Measurements from ENCODE around the gene NIN.
A peak's percentile ranks its signal among the peaks of the same experiment; 100 is the strongest.

Gene NIN

DNA sequence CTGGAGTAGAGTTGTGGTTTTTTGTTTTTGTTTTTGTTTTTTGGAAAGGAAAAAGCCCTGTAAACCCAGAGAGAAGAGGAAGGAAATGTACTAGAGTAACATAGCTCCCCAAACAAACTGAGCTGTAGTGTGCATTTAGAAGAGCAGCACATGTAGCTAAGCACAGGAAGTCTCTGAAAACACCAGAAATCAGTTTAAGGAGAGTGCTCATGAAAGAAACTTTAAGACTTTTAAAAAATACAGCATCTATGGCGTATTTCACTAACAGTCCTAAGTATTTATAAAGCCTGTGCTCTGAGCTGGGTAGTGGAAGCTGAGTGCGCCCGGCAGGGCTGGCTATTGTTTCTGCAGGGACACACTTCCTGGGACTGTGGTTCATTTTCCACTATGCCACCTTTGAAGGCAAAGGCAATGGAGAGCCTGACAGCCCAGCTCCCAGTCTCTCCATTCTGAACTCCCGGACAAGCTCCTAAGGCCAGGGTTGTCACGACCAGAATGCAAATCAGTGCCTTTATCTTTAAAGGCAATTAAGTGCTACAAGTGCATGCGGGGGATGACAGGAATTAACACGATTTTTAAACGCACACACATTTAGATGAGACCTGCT lies 45.4 kb downstream of the NIN start:
- DNase-seq, result no peak

DNA sequence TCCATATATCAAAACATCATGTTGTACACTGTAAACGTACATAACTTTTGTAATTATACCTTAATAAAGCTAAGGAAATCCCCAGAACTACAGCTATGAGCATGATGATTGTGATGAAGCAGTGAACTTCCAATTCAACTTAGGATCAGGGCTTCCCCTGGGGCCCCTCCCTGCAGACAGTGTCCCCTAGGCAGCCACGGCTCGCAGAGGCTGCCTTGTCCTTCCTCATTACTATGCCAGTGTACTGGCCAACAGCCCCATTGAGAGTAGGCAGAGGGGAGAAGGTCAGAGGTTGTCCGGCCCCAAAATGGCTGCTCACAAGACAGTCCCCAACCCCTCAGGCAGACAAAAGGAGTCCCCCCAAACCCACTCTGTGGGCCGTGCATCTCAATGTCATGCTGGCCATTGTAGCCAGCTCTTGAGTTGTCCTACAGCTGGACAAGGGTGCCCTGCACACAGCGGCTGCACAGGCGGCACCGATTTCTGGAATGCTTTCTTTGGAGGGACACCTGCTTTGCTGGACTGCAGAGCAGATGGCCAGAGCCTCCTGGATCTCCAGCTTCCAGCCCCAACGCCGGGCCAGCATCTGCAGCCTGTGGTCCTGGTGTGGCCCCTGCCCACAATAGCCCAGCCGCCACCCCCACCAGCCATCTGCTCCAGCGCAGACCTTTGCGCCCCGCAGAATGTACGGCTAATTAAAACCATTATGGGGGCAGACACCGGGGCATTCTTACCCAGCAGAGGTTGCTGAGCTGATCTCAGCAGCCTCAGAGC lies 46.1 kb downstream of the NIN start:
- DNase-seq, result no peak

DNA sequence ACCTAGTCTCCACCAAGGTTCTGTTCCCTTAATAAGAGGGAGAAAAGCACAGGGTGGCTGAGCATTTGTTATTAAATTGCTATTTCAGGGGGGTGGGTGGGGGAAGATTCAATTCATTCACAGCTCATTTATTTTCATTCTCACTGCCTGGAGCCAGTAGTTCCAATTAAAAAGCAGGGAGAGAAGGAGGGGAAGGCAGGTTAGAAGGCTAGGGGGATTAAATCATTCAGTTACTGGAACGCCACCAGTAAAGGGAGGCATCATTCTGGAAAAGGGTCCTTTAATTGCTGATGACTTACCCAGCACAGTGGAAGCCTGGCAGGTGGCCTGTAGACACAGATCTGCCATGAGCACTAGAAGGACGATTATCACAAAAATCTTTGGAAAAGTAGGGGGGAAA lies 47.4 kb downstream of the NIN start:
- no peak for DNase-seq

DNA sequence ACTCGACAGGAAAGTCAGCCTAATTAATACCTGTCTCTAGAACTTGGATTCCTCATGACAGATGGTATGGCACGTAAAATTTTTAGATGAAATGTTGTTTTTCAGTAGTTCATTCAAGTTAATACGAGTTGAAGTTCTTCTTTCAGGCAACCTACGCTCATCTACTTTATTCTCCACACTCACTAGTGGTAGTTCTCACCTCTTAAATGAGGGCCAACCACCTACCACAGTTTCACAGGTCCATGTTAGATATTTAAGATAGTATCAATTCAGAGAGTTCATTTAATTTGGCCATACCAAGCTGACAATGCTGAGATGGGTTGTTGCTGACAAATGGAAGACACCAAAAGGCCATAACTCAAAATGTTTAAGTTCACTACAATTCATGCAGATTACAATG lies 50.6 kb downstream of the NIN start:
- no peak for DNase-seq

DNA sequence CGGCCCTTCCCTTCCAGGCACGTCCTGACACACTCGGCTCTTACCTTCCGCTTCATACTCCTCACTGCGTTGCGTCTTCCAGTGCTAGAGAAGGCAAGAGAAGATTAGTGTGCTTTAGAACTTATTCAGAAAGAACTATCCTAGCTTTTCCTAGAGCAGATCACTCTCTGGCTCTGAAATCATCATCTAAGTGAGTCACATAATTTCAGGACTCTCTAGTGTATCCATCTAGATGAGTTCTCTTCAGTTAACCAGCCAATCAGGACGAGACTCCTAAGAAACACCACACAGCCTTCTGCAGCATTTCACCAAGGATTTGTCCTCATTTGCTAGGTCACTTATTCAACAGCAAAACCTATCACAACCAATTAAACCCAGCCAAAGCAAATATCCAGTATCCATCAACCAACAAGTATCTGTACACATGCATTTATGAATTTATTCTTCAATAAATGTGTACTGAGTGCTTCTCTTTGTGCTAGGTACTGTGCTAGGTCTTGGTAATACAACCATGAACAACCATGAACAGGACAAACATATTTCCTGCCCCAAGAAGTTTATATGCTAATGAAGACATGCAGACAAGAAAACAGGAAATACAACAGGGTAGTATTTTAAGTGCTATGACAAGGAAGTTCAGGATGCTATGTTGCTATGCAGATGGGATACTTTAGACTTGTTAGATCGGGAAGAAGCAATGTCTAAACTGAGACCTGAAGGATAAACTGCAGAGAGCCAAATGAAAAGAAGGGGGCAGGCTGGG lies 52.1 kb downstream of the NIN start:
- DNase-seq, result no peak

DNA sequence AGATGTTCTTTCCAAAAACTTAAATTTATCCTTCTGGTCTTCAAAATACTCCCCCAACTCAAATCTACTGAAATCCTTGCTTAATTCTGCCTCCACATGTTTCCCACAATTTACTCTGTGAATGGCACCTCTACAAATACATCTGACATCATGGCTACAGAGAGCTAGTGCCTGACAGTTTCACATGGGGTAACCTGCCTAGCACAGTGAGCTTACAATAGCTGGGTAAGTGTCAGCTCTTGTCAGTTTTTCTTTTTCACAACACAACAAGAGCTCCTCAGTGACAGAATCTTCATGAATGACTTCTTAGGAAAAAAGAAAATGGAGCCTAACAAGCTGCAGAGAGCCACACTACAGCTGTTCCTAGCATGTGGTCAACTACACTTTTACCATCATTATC lies 54.4 kb downstream of the NIN start:
- DNase-seq, result no peak

DNA sequence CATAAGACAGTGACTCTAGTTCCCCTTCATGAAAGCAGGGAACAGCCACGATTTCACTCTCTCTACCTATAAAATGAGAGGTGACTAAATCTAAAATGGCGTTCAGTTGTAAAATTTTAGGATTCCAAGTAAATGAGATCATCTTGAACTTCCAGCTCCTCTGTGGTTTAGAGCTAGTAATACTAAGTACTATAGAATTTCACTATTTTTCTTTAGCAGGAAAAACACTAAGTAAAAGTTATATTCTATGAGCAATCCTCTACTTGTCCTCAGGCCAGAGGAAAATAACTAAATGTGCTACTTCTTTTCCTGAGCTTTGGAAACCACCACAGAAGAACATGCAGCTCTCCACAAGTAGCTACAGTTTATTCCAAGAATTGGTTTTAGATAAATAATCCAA lies 55.6 kb downstream of the NIN start:
- DNase-seq, result no peak

DNA sequence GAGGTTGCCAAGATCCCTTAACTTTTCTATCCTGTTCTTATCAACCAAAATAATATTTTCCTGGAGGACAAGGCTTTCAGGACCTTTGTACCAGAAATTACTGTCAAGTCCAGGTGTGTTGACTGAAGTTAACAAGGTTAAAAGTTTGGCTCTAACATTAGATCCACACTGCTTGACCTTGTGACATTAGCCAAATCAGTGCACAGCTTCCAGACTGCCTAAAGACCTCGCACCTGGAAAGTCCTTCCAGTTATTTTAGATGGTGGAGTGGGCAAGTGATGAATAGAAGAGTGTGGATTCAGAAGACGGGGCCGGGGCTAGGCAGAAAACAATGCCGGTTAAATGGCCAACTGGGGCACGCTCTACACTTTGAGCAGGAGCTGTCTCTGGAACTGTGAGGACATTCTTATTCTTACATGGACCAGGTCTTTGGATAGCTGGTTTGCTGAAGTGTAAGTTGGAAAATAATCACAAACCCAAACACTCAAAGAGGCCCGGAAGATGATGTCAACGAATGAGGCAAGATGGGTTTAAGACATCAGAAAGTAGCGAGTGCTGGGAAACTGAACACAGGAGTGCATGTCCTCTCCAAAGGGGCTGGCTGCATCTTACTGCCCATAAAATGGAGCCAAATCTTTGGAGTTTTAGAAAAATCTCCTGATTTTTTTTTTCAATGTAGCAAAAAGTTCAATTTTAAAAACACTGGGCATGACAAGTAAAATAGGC lies 56.3 kb downstream of the NIN start:
- no peak for DNase-seq

DNA sequence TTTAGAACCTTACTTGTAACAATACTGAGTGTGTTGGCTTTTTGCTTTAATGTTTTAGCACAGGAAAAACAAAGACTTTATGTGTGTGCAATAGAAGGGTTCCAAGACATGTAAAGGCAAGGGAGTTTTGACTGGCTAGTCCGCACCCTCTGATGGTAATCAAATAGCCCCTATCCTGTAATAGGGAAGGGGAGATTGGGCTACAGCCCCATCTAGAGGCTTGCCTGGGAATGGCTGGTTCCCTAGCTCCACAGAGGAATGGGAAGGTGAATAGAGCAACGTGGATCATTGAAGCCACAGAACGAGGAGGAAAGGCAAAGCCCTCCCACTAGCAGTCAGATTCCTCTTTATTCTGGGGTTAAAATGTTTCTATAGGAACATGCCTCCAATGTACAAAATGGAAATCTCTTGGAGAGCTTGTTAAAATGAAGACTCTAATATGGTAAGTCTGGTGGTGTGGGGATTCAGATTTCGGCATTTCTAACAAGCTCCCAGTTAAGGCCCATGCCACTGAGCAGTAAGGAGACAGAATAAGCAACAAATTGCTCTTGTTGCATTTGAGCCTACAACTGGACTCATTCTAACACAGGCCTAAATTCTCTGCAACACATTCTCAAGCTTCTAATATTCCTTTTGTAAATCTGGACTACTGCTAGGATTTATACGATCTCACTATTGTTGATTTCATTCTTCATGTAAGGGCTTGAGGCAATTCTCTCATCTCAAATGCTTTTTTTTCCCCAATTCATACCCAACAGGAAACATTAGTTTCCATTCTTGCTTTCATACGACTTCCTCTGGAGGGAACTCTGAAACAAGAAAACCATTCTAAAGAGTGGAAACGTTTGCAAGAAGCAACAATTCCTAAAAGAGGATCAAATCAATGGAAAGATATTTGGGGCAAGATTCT lies 57.1 kb downstream of the NIN start:
- DNase-seq, result peak; percentile 69

DNA sequence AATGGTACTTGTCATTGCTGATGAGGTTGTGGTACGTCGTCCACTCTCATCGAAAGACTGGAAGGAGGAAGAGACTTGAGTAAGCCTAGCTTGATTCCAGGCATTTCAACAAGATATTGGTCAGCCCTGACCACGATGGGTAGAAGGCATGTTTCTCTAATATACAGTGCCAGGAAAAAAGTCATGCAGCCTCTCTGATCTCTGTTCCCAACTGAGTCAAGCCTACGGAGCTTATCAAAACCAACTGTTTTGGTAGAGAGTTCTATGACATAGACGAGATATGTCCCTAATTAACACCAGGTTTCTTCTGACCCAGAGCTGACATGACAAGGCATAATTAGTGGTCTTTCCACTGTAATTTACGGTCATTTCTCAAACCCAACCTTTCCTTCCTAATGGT lies 58.5 kb downstream of the NIN start:
- no peak for DNase-seq

DNA sequence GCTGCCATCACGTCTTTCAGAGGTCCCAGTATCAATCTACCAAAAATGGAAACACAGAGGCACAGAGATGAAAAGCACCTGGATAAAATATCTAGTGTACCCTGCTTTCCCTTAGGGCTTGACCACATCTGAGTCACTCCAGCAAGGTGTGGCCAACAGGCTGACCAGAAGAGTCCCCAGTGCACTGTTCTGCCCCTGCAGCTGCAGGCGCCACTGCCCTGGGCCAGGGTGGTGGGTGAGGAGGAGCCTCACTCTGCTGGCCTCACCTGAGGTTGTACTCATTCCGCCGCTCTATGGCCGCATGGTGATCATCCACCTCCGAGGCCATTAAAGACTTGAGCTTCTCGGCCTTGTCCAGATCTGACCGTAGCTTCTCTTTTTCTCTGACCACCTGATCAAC lies 60.4 kb downstream of the NIN start:
- DNase-seq, result no peak

DNA sequence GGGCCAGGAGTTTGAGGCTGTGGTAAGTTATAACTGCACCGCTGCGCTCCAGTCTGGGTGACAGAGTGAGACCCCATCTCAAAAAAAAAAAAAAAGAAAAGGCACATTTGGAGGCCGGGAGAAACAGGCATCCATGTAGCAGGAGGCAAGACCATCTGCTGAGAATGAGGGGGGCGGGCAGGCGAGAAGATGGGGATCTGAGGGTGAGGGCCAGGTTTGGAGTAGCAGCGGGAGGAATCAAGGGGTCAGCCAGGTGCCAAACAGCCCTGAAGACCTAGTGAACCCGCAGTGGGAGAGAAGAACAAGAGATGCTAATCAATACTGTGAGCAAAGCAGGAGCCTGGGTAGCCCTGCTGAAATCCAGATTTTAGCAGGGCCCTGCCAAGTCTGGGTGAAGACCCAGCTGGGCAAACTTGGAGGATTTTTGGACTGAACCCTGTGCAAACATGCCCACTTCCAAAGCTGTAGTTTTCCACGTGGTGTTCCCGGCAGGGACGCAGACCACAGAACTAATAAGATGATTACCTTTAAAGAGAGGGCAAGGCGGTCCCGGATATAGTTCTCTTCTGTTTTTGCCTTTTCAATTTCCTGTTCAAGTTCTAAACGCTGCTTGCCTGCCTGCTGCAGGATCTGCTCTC lies 61.0 kb downstream of the NIN start:
- DNase-seq, result no peak

DNA sequence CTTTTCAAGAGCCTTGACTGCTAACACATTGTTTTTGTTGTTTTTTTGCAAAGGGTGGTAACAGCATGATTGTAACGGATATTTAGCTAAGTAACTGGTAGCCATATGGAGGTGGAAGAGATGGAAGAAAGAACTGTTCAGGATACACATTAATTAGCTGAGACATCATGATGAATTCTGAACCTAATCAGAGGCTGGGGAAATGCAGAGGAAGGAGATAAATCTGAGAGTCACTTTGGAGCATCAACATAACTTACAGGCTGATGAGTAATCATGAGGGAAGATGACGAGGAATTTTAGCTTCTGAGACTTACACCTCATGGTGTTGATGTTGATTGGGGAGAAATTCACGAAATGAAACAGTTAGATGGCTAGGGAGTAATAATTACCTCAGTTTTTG lies 62.3 kb downstream of the NIN start:
- no peak for DNase-seq

DNA sequence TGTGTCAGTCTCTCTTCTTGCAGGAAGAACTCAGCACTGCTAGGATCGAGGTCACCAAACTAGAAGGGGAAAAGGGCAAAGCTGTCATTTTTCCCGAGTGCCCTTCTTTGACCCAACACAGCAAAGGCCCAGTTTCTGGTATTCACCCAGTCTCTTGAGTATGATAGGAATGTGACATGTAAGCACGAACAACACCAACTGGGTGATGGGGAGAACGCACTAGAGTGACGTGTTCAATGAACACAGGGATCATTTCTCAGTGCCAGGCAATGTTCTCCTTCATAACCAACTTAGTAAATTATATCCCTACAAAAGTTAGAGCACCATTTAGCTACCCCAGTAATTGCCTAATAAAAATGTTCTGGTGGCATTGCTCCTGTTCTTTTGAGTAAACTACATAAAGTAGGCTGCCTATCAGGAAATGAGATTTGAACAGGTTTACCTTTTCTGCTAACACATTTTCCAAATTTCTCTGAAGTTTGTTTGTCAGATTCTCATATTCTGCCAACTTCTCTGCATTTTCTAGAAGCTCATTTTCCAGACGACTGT lies 64.5 kb downstream of the NIN start:
- DNase-seq, result no peak

DNA sequence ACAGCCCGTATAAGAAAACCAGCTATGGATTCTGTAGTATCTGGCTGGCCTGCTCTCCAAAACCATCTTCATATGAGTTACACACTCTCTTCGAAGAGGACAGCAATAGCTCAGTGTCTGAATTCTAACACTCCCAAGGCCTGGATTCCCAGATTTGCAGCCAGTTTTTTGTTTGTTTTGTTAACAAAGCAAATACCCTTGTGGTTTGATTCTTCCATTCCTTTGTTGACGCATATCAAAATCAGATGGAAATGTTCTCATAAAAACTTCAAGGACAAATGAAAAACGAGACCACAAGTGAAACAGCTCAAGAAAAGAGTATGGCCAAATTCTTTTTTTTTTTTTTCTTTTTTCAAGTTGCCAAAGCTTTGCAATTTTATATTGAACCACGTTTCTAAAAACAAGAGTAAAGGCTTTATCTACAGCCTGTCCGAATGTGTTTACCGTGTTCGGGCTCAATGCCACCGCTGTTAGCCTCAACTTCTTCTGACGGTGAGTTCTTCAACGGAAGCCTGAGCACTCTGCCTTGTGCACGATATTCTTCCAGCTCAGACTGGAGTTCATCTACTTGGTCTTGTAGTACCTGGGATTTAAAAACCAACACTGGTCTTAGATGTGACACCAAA lies 67.5 kb downstream of the NIN start:
- DNase-seq, result no peak

DNA sequence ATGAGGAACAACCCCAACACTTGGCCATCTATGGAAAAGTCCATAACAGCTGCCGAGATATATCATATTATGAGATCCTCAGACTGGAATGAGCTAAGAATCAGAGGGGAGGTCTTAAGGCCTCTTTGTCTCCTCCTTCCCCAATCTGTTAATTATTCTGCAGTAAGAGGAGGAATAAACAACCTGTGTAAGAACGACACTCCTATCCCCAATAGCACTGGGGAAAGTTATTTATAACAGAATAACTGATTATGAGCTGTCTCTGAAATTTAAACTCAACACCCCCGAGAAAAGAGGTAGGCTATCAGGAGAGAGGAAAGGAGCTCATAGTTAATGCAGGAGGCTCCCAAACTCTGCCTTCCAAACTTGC lies 68.0 kb downstream of the NIN start:
- no peak for DNase-seq

DNA sequence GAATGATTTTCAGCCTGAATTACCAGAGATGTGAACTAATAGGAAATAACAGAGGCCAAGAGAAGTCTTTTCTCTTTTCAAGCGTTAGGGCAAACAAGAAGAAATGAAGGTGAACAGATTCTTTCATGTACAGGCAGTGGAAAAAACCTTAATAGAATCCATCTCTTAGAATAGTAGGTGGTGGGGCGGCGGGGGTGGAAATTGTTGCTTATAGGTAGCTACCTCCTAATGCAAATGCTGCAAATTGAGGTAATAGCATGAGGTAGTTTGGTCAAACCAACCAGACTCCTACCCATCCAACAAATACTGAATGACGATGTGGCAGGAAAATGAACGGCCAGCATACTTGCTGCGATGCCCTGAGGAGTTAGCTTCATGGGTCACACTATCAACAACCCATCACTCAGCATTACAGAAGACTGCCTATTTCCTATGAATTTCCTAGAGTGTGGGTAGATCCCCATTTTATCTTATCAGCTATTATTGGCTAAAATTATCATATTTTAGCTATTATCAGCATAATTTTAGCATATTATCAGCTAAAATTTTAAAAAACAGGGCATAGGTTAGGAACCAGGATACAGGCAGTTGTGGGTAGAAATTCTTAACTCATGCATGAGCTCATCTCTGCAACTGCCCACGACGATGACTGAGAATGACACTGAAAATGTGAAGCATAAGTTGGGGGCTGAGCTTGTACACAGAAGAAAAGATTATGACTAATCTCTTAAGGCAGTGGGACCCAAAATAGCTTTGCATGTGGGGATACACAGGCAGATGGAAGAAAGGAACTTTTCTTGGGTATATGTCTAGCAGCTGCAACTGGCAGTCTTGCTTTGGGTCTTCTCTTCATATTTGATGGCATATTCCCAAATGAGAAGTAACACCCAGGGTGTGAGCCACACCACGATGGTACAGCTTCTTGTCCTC lies 68.7 kb downstream of the NIN start:
- DNase-seq, result peak; percentile 60

DNA sequence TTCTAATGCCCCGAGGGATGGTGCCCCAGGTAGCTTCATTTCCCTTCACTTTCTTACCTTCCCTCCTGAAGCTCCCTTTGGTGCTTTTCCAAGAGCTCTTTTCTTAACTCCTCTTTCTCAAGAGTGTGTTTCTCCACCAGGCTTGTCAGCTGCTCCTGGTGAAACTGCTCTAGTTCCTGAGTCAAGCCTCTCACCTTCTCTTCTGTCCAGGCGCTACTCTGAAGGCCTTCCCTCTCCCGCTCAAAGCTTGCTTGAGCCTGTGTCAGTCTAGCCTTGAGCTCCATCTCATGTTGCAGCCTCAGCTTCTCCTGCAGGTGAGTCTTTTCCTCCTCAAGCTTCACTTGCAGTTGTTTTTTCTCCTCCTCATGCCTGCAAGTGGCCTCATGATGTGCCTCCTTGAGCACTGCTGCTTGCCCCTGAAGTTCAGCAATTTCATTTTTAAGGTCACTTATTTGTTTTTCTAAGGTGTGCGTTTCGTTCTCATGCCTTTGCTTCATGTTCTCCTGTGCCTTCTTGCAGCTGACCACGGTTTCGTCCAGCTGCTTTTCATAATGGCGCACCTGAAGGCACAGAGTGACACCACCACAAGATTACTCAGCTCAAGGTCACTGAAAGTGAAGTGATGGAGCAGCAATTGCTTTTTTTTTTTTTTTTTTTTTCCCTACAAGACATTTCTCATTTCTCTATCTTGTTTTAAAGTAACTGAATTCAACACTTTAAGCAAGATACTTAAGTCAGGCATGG lies 71.0 kb downstream of the NIN start:
- DNase-seq, result no peak

DNA sequence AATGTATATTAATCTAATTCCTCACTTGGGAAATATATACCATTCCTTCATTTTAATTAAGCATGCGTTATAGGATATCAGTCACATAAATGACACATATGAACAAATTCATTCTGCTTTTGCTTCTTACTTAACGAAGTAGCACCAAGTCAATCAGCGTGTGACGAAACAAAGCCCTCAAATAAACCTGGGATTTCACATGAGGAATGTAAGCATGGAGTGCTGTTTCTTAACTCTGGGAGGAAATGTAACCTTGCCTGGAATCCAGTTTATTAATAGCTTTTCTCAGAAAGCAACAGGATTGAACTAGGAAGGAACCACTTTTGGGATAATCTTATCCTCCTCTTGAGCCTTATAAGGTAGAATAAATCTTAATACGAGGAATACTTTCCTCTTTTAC lies 72.0 kb downstream of the NIN start:
- DNase-seq, result no peak

Data from stimulated activated CD8-positive, alpha-beta memory T cell treated with anti-CD3 and anti-CD28 coated beads, Interleukin-4, amount 100 ng/mL, for 48 hours (primary cell).